RKO (cell line): ENCODE data around the gene POC1A.

Source experiments
- DNase-seq: peaks from one replicate; pipeline ENCODE4 v3.0.0-alpha.2; 2016; ENCODE audit warnings: low spot score

Gene POC1A

DNA sequence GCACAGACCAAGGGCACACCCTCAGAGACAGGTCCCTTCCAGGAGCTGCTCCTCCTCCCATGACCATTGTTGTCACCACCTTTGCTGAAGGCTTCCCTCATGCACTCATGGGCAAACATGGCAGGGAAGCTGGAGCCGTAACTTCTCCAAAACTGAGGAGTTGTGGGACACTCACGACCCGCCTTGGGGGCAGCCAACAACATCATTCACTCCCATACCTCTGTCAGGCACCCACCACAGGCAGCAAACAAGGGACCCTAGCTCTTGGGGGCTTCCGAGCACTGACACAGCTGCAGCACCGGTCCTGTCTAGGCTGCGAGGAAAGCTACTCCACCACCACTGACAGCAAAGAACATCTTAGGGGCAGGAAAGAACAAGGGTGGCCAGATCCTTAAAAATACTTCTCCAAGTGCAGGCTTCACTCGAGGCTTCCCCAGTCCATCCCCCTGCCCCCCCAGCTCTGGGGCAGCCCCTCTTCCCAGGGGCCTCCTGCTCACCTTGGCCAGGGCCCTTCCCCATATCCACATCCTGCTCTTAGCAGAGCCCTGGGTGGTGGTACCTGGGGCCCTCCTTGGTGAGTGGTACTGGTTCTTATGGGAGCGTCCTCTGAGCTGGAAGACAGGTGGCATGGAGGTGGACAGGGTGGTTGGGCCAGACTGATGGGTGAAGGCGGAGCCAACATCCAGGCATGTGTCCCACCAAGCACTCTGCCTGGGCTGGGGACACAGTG is 69.8 kb downstream of the POC1A start:
- no peak for DNase-seq

DNA sequence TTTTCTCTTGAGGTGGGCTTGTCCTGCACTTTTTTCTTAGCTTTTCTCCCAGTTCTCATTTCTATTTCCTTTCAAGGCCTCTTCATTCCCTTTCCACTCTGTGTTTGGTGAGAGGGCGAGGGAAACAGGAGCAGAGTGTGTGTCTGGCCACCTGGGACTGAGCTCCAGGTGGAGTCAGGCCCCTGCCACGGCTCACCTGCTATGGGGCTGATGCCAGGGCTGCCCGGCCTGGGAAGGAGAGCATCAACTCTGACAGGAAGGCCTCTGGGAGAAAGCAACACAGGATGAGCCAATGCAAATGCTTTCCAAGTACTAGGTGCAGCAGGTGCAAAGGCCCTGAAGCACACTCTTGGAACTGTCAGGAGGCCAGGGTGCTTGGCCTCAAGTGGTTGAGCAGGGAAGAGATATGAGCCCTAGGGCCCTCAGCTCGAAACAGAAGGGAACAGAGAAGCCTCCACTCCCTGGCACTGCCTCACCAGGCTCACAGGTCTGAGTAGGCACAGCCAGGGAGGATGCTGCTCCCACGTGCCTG is 70.6 kb downstream of the POC1A start:
- DNase-seq = no peak

DNA sequence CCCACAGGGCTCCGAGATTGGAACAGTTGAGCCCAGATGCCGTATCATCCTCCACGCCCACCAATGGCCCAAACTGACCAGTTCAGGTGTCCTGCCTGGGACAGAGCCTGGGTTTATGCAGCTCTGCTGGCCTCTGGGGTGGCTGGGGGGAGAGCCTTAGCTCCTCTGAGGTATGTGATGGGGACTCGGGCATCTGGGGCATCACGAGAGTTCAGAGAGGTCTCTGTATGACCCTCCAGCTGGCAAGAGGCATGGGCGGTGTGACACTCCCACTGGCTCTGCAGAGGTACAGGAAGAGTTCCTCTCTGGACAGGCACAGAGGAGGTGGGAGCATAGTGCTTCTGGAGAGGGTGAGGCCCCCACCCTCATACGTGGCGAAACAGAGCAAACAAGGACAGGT is 71.3 kb downstream of the POC1A start:
- no peak for DNase-seq

DNA sequence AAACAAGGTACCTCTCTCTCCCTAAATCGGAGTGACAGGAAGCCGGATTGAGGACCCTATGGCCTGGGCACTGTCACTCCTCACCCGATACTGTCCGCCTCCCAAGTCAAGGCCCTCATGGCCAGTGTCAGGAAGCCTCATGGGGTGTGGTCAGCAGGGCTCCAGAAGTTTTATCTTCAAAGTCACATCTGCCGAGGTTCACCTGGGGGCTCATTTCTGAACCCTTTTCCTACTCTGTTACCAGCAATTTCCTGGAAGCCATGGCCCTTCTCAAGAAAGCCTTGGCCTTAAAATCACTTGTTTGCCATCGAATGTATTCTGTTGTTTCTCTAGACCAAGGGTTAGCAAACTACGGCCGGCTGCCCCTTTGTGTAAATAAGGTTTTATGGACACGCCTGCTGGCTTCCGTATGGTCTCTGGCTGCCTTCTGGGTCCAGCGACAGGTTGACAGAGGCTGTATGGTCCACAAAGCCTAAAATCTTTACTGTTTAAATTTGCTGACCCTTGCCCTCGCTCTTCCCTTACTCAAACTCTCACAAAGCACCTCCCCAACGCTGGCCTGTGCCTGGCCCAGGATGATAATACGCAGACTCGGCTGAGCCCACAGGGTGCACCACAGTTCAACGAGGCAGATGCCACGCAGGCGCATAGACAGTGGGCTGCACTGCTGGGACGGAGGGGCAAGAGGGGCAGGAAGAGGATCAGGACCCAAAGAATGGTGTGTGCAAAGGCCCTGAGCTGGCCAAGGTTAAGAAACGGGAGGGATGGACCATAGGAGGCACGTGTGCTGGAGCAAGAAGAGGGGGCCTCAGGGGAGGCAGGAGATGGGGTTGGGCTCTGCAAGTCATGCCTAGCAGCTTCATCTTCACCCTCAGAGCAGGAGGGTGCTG is 73.1 kb downstream of the POC1A start:
- no peak for DNase-seq

DNA sequence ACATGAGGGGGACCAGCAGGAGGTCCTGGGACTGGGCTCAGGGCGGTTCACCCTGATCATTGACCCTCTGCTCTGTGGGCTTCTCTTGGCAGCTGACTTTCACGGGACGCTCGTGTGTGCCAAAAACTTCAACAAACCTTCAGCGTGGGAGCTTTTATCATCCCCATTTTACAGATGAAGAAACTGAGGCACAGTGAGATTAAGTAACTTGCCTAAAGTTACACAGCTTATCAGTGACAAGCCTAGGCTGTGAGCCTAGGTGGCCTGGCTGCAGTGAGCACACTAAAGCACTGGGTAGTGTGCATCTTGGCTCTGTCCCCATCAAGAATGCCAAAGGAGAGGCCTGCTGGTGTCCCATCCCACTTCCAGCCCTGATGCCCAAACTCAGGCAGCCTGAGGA is 74.3 kb downstream of the POC1A start:
- DNase-seq = no peak

DNA sequence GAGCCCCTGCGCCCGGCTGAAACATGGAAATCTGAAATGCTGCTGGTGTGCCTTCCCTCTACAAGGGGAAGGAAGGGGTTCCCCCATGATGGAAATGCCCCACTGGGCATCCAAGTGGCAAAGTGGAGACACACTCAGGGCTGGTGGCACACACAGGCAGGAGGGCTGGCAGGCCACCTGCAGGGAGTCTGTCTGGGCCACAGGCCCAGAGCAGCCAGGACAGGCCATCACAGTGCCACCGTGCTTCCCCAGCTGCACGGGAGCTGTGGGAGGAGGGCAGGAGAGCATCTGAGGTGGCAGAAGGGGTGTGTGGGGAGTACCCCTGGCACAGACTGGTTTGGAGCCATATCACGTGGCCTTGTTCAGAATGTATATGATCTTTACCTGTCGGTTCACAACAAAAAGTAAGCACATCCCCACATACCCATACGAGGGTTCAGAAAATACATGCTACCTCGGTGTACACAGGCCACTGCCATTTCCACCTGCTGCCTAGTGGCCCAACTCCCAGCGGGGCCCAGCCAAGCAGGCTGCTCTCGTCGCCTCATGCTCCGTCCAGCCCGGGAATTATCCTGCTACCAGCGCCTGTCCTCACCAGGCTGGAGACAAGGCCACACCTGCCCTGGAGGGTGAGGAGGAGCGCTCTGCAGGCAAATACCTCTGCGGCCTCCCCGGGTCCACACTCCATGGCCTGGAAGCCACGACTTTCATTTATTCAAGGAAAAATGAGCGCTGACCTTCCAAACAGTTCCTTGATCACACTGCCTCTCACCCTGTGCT is 75.3 kb downstream of the POC1A start:
- no peak for DNase-seq

DNA sequence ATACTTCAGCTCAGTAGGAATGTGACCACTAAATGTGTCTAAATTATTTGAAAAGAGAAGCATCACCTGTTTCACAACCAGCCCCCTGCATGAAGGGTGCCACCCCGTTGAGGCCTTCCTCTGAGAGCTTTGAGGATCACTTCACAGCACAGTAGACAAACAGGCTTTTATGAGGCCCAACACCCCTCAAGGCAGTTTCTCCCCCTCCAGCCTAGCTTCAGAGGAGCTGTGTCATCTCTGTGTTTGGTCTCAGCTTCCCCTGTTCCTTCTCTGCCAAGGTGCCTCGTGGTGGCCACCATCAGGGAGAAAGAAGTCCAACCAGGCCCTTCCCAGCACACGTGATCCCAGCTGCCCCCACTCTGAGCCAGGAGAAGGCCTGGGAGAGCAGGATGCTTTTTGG is 76.3 kb downstream of the POC1A start:
- DNase-seq = no peak

DNA sequence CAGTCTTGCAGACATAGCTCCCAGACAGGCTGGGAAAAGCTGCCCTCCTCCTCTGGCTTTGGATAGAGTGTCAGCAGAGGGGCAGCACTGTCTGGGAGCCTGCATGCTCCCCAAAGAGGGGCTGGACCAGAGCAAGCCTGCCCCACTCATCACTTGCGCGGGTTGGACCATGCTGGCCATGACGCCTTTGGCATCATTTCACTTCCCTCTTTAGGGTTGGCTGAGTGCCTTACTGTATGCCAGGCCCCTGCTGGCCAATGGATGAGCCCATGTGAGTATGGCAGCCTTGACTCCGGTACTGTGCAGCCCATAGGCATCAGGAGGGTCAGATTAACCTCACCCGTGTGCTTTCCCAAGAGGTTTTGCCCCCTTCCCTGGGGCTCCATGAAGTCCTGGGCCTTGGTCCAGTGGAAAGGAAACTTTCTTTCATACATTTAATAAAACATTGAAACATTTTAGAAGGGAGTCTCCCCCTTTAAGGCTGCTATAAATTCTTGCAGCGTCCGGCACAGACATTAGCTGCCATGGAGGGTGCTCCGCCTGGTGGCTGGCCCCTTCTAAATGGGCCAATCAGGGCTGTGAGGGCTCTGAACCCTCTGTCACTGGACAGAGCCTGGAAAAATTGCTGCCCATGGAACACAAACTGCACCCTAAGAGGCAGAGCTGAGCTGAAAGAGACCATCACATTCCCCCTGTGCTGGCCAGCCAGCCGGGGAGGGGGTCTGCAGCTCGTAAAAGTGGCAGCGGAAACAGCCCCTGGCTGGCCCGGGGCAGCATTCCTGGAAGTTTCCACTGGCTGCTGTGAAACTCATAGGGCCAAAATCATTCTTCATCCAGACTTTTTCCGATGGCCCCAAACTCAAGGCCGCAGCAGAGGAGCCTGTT is 77.1 kb downstream of the POC1A start:
- no peak for DNase-seq

DNA sequence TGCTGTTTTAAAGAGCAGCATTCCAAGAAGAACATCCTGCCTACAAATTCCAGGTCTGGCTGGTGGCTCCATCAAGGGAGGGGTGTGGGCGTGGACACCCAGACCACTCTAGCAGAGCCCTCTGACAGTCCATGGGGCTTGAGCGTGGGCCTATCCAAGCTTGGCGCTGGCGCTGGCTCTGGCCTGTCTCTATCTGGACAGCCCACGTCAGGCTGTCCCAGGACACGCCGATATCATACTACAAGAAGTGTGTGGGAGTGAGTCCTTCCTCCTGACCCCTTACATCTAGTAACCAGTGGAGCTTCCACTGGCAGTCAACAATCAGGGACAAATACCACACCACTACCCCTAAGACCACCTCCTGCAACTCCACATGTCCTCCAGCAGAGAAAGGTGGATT is 80.7 kb downstream of the POC1A start:
- DNase-seq = no peak

DNA sequence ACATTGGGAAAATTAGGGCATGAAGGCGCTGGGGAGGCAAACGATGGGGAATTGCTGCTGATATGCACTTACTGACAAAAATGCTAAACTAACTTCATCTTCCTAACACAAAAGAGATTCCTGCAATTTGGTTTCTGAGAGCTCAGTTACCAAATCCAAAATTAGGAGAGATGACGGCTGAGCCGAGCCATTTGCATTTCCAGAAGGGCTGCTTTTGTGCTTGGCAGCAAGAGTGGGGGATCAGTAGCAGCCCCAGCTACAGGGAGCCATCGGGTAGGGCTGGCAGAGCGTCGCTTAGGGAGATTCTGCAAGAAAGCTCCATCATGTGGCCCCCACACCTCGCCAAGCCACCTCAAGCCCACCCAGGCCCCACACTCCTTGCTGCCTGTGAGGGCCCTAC is 81.8 kb downstream of the POC1A start:
- no peak for DNase-seq

DNA sequence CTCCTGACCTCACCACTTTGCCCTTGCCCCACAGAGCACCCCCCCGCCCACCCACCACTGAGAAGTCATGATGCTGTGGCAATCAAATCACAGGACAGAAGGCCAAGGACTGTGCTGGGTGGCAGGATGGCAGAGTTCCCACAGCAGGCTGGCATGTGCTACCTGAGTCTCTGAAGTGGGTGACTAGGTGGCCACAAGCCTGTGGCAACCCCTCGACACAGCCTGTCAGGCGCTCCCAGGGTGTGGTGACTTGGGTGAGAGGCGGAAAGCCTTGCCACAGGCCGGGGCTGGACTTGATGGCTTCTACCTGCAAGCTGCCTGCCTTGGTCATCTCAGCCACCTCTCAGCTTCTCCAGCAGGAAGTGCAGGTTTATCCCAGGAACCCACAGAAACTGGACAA is 82.2 kb downstream of the POC1A start:
- no peak for DNase-seq

DNA sequence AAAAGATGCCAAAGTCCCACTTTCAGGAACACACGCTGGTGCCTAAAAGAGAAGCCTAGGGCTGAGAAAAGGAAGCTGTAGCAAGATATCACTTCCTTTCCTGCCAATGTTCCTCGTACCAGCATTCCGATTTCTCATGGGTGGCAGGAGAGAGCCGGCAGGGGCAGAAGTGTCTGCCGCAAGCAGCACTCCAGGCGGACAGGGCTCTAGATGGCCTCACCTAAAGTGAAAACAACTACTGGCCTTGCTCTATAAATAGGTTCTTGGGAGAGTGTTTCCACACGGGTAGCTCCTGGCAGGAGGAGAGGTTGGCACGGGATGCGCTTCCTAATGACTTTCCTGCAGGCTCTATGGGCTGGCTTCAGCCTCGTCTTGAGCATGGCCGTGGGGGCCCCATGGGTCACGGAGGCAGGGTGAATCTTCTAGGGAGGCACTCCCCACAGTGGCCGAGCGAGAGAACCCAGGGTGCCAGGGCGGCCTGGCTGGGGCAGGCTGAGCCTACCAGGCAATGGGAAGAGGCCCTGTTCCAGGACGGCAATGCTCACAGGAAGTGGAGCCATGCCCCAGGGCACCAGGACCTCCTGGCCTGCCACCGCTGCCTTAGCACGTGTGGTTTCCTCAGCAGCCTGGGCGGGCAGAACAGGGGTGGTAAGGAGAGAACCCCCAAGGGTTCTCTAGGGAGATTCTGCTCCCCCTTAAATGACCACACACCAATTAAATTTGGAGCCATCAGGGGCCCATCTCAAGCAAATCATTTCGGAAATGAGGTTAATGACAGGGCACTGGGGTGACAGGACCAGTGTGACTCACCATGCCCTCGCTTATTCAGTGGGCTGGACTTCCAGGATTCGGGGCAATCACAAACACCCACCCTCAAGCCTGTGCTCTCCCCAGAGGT is 83.2 kb downstream of the POC1A start:
- no peak for DNase-seq

DNA sequence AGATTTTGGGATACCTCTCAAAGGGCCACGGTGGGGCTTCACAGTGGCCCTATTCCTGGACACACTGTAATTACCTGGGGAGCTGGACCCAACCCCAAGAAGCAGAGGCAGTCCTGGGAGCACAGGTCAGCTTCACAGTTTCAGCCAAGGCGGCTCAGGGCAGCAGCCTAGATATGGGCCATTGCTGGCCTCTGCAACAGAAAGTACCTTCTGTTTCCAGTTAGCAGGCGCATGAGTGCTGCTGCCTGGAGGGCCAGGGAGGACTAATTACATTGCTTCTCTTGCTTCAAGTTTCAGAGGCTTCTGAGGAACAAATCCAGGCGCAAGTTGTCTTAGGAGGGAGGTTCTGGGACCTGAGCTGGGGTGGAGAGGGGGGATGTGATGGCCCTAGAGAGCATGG is 84.4 kb downstream of the POC1A start:
- no peak for DNase-seq

DNA sequence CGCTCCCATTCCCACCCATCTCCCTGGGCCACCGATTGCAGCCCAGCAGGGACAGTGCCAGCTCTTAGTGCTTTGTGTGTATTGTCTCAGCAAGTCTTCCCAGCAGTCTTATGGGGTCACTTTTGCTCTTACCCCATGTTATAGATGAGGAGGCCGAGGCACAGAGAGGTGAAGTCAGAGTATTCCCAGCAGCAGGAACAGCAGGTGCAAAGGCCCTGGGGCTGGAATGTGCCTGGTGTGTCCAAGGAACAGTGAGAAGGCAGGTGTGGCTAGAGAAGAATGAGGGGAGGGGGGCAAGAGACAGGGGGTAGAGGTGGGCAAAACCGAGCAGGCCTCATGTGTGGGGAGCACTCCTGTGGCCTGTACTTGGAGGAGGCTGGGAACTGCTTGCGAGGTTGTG is 85.1 kb downstream of the POC1A start:
- no peak for DNase-seq

DNA sequence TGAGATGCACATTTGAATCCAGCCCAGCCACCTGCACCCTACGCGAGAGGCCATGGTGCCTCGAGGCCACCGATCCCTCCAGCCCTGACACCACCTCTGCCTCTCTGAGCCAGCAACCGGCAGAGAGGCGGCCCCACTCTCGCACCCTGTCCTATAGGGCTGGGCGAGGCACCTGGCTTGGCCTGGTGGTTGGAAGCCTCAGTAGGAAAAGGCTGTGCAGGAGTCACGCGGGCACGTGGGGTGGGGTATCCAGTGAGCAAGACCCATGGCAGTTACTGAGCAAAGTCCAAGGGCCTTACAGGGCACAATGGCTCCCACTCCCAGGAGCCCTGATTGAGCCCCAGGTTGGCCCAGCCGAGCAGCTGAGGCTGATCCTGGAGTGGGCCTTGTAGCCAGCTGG is 85.5 kb downstream of the POC1A start:
- no peak for DNase-seq

DNA sequence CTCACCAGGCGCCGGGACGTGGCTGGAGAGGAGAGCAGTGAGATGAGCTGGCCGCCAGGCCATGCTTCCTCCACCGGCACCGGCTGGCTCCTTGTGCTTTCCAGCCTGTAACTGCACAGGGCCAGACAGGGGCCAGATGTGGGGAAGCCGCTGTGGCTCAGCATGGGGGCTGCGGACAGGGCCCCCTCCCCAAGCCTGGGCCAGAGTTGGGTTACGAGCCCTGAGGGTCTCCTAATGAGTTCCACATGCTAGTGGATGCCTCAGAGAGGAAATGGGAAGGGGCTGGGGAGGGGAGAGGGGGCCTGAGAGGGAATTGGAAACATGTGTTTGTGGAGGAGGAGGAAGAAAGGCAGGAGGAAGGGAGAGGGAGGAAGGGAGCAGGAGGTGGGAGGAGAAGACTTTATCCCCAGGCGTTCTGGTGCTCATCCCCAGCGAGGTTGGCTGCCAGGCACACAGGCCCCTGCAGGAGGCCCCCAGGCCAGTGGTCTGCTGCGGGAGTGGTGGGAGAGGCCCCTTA is 86.1 kb downstream of the POC1A start:
- no peak for DNase-seq

DNA sequence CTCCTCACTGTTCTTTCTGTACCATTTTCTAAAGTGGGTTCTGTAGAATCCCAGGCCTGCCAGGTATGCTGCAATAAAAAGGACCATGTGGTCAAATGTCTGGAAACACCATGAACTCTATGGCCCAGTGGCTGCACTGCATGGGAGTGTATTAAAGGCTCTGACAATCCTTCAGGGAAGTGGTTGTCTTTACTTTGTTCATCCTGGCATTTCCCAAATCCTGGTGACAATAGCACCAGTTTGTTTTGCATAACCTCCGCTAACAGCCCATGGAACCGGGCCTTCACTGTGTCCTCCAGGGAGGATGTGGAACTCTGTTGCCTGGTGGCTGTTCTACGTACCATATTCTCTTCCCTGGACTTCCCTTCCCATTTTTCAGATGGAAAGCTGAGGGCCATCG is 86.7 kb downstream of the POC1A start:
- no peak for DNase-seq

DNA sequence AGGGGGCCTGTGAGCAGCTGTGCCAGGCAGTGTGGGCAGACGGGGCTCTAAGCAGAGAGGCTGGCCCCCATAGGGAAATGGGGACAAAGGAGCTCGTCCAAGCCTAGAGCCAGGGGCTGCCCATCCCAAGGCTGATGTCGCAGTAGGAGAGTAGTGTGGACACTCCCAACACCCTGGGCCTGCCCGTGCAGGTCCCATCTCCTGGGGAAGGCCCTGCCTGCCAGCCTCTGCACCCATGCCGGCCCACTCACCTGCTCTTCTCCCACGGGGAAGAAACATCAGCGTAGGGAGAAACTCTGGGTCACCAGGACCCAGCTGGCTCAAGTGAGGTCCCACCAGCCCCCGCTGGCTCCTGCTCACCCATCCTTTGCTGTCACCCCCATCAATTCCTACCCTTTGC is 87.2 kb downstream of the POC1A start:
- DNase-seq = no peak

DNA sequence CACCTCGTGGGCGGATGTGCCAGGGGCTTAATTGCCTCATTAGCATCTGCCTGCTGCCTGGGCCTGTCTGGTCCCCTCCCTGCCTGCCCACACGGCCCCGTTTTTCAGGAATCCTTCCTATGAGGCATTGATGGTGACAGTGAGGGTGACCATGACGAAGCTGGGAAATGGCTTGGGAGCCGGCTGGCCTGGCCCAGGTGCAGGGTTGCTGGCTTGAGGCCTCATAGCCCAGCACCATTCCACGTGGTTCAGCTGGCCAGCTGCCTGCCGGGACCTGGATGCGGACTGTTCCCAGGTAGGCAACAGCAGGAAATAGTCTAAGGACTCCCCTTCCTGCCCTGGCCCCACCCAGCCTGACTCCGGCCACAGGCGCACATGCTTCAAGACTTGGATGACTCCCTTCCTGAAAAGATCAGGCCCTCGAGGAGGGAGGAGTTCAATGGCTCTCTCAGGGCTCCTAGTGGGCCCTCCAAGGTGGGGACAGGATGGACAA is 88.9 kb downstream of the POC1A start:
- DNase-seq = no peak

DNA sequence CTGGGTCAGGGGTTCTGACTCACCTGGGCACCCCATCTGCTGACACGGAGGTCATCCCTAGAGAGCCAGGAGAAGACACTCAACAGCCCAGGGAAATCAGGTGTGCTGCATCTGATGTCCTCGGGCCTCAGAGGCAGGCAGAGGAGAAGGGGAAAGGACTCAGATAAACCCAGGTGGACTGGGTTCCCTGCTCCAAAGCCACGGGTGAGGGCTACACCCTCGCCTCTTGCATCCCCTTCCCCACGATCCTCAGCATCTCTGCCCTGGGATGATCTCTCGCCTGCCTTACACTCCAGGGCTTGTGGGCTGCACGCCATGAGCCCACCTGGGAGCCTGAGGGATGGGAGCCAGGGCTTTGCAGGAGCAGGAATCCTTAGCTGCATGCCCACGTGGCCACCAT is 89.7 kb downstream of the POC1A start:
- DNase-seq = no peak
